HepG2 (cell line): Measurements from ENCODE around the gene ADAMTS15. TPM values are rescaled to one million over a fixed set of nuclear protein-coding genes. Genes with fewer than 3 reads are reported as not detected.

Experiments used
- ATAC-seq: fragments of 200-7000 bp; cut with Tn5 transposase; 3 replicates; pipeline ENCODE4 v1.9.1; 2020; ENCODE audit warnings: mild to moderate bottlenecking, moderate library complexity
- BruUV-seq: library from RNA; stranded (reverse); fragments of 400-500 nt; replicated peaks from 2 replicates; lab custom pipeline; 2021; lab: Mats Ljungman, UMichigan
- CTCF ChIA-PET: fragments of 300-600 bp; formaldehyde crosslinking; extraction: SDS; loops from one replicate; lab custom pipeline; 2021; ENCODE audit warnings: low total read pairs, inconsistent platforms, low intra/inter-chr PET ratio; lab: Yijun Ruan, JAX
- POLR2A ChIA-PET: fragments of 350-600 bp; sonication (Branson Sonifier 250); formaldehyde crosslinking; loops from one replicate; lab custom pipeline; 2020; ENCODE audit warnings: antibody characterized with exemption, inconsistent platforms; lab: Yijun Ruan, JAX
- DNase-seq: peaks from one replicate; pipeline ENCODE4 v3.0.0-alpha.2; 2015; ENCODE audit warnings: low spot score
- FAIRE-seq: peaks from 3 replicates; lab custom pipeline; 2011; peaks lifted over from hg19 to GRCh38; lab: Jason Lieb, UNC
- H2AFZ ChIP-seq: one replicate; pipeline ENCODE4 v1.6.1; 2011; ENCODE audit warnings: low read length, inconsistent platforms
- H3K27ac ChIP-seq: fragments of 300-600 bp; 3 replicates; pipeline ENCODE4 v1.8.0; 2011; ENCODE audit warnings: mixed run types, mild to moderate bottlenecking, mixed read lengths, low read length, inconsistent platforms; ENCODE audit not compliant: insufficient read depth; ENCODE audit errors: extremely low read length
- H3K27me3 ChIP-seq, 2 experiments: fragments of 200-600 bp in 1 of 2; 2 replicates in 1 of 2; 3 replicates in 1 of 2; pipeline versions ENCODE4 v1.6.0 to v1.8.0; 2011; ENCODE audit warnings: low read length in 2 of 2, mild to moderate bottlenecking in 2 of 2, moderate library complexity in 2 of 2, inconsistent platforms in 1 of 2; ENCODE audit not compliant: insufficient read depth in 2 of 2, control insufficient read depth in 1 of 2
- H3K36me3 ChIP-seq, 2 experiments: fragments of 200-600 bp in 1 of 2; replicated peaks in 1 of 2; 2 replicates in 1 of 2; 3 replicates in 1 of 2; pipeline versions ENCODE4 v1.5.1 to v1.8.0; 2011; ENCODE audit warnings: low read length in 2 of 2, inconsistent platforms in 1 of 2; ENCODE audit not compliant: insufficient read depth in 2 of 2, control insufficient read depth in 1 of 2
- H3K4me1 ChIP-seq: 2 replicates; pipeline ENCODE4 v1.5.1; 2012; ENCODE audit warnings: low read length, inconsistent platforms; ENCODE audit not compliant: insufficient read depth
- H3K4me2 ChIP-seq: 2 replicates; pipeline ENCODE4 v1.6.0; 2011; ENCODE audit warnings: low read depth, low read length, inconsistent platforms
- H3K4me3 ChIP-seq, 3 experiments: fragments of 200-600 bp in 1 of 3; sonication (generic), shearing (Covaris generic) in 1 of 3; replicated peaks in 1 of 3; 2 replicates each; pipeline ENCODE4 v1.5.1; 2011 to 2016; ENCODE audit warnings: low read length in 3 of 3, inconsistent platforms in 2 of 3, low read depth in 2 of 3, mild to moderate bottlenecking in 2 of 3, control low read depth in 1 of 3, mixed read lengths in 1 of 3; ENCODE audit not compliant: insufficient read depth in 1 of 3
- H3K79me2 ChIP-seq: one replicate; pipeline ENCODE4 v1.6.1; 2011; ENCODE audit warnings: low read length, inconsistent platforms; ENCODE audit not compliant: insufficient read depth
- H3K9ac ChIP-seq: 2 replicates; pipeline ENCODE4 v1.6.0; 2011; ENCODE audit warnings: mild to moderate bottlenecking, low read depth, low read length, inconsistent platforms; ENCODE audit not compliant: insufficient read depth
- H3K9me3 ChIP-seq: 2 replicates; pipeline ENCODE4 v1.5.1; 2012; ENCODE audit warnings: mild to moderate bottlenecking, low read length
- H4K20me1 ChIP-seq: 2 replicates; pipeline ENCODE4 v1.6.0; 2011; ENCODE audit warnings: inconsistent platforms, mild to moderate bottlenecking, low read length, moderate library complexity; ENCODE audit not compliant: insufficient read depth
- ATF4 ChIP-seq, 2 experiments: fragments of 450-650 bp in 1 of 2; sonication (generic) in 1 of 2; formaldehyde crosslinking; IDR thresholded peaks; 2 replicates each; pipeline versions ENCODE4 v1.5.0 to v1.8.0; 2020 to 2022; ENCODE audit warnings: mild to moderate bottlenecking in 1 of 2, missing genetic modification reagents in 1 of 2
- ERF ChIP-seq: IDR thresholded peaks from 2 replicates; pipeline ENCODE4 v1.6.1; 2018; ENCODE audit warnings: missing biosample characterization, missing genetic modification reagents
- MBD4 ChIP-seq: IDR thresholded peaks from 2 replicates; pipeline ENCODE4 v1.6.1; 2012; ENCODE audit warnings: low read length, inconsistent platforms, borderline replicate concordance
- POGZ ChIP-seq: sonication (generic); formaldehyde crosslinking; IDR thresholded peaks from 2 replicates; pipeline ENCODE4 v1.4.0; 2020; ENCODE audit warnings: mild to moderate bottlenecking, missing genetic modification reagents
- RAD51 ChIP-seq: fragments of 450-650 bp; IDR thresholded peaks from 2 replicates; pipeline ENCODE4 v1.6.1; 2016; ENCODE audit warnings: borderline replicate concordance
- SUZ12 ChIP-seq: fragments of 150-350 bp; IDR thresholded peaks from 2 replicates; pipeline ENCODE4 v1.6.1; 2014; ENCODE audit warnings: low read depth, low read length
- THRA ChIP-seq: sonication (generic); formaldehyde crosslinking; IDR thresholded peaks from 2 replicates; pipeline ENCODE4 v1.4.0; 2020; ENCODE audit warnings: missing genetic modification reagents, borderline replicate concordance
- ZGPAT ChIP-seq: IDR thresholded peaks from 2 replicates; pipeline ENCODE4 v1.6.1; 2016; ENCODE audit warnings: mild to moderate bottlenecking
- ZNF329 ChIP-seq: sonication (generic); formaldehyde crosslinking; IDR thresholded peaks from 2 replicates; pipeline ENCODE4 v1.9.0; 2021; ENCODE audit warnings: low read depth, mild to moderate bottlenecking, missing genetic modification reagents
- ZNF564 ChIP-seq: sonication (generic); formaldehyde crosslinking; IDR thresholded peaks from 2 replicates; pipeline ENCODE4 v1.8.1; 2023; ENCODE audit warnings: mild to moderate bottlenecking, missing genetic modification reagents
- ZNF772 ChIP-seq: sonication (generic); formaldehyde crosslinking; IDR thresholded peaks from 2 replicates; pipeline ENCODE4 v1.5.0; 2020; ENCODE audit warnings: mild to moderate bottlenecking, missing genetic modification reagents
- WGBS: methylation state at CpG from one replicate; pipeline ENCODE4 v1.1.6; 2017; ENCODE audit warnings: low lambda C conversion rate; 5-methylcytosine and 5-hydroxymethylcytosine counted together
- in situ Hi-C: cut with HindIII; loops from 2 replicates; pipeline ENCODE4 v1.10.0; 2017; ENCODE audit warnings: low pct_unique_long_range_greater_than_20kb; ENCODE audit not compliant: extremely low pct_ligation_motif_present
- intact Hi-C: fragments of 100-400 bp; cut with micrococcal nuclease; formaldehyde crosslinking; loops from one replicate; pipeline ENCODE4 v1.10.0; 2022; ENCODE audit not compliant: unreplicated experiment
- polyA plus RNA-seq, 8 experiments: library from polyadenylated mRNA; depleted of rRNA in 3 of 8; stranded (reverse) in 7 of 8; unstranded in 1 of 8; fragments of >200 nt; fragmentation: Illumina TruSeq in 4 of 8; extraction: Trizol in 4 of 8; gene quantifications; 2 replicates each; pipeline versions ENCODE4 v1.2.1 to v1.2.3, GENCODE V29; 2011 to 2016; ENCODE audit warnings: low read depth in 4 of 8, missing spikeins in 1 of 8, mixed read lengths in 1 of 8; ENCODE audit not compliant: insufficient read depth in 1 of 8
- total RNA-seq, 5 experiments: library from RNA; depleted of rRNA; stranded (reverse); fragments of >200 nt; fragmentation: Illumina TruSeq; extraction: Trizol; gene quantifications; 2 replicates each; pipeline ENCODE4 v1.2.3, GENCODE V29; 2016; ENCODE audit warnings: low read depth in 1 of 5
- TF ChIP-seq, protein P1 (sequence below): sonication (generic); formaldehyde crosslinking; conservative IDR thresholded peaks from 2 replicates; pipeline ENCODE4 v1.4.0; 2020; ENCODE audit warnings: missing genetic modification reagents
- TF ChIP-seq, protein P2 (sequence below): sonication (generic); formaldehyde crosslinking; IDR thresholded peaks from 2 replicates; pipeline ENCODE4 v1.4.0; 2020; ENCODE audit warnings: mild to moderate bottlenecking, low read depth, missing genetic modification reagents
- TF ChIP-seq, protein P3 (sequence below): sonication (generic); formaldehyde crosslinking; IDR thresholded peaks from 2 replicates; pipeline ENCODE4 v1.4.0; 2020; ENCODE audit warnings: missing genetic modification reagents

Gene ADAMTS15
- total and polyA plus RNA-seq, 2 of the 13 experiments (the other 11 are each of a cell fraction or from before 2014, with no cell fraction given): 0.01 to 0.02 TPM

- H3K27ac ChIP-seq: no peak overlapping the region
- WGBS: 56% methylated on average over 21 of the region's 22 CpGs
- ChIA-PET POLR2A (no interaction called here), CTCF (no interaction called here)
- no peak overlapping the region for H3K4me3 ChIP-seq
- H3K4me2 ChIP-seq: no peak overlapping the region
- no peaks in the 10 kb centered on the region for H4K20me1 ChIP-seq
- ATAC-seq (no peak), FAIRE-seq (no peak), DNase-seq (no peak)
- H3K27me3 ChIP-seq: peaks cover 15 to 94% of the 10 kb centered on the region in 2 experiments; a peak in 4 of 5 replicates
- H3K79me2 ChIP-seq: no peaks in the 10 kb centered on the region
- no peaks in the 10 kb centered on the region for H3K36me3 ChIP-seq
- intact Hi-C loops: no loop called here
- TF ChIP-seq ATF4 (CRISPR knock-in tag; IDR thresholded peaks at IDR 0.05): no peak
- no peak for TF ChIP-seq ERF (CRISPR knock-in tag)
- TF ChIP-seq ZNF772: no peak
- no peak for TF ChIP-seq ZNF564 (CRISPR knock-in tag)
- TF ChIP-seq ZGPAT (CRISPR knock-in tag): no peak
- no peak for TF ChIP-seq RAD51
- no peak for TF ChIP-seq THRA
- no peak for TF ChIP-seq POGZ (CRISPR knock-in tag)
- TF ChIP-seq, protein P1, sequence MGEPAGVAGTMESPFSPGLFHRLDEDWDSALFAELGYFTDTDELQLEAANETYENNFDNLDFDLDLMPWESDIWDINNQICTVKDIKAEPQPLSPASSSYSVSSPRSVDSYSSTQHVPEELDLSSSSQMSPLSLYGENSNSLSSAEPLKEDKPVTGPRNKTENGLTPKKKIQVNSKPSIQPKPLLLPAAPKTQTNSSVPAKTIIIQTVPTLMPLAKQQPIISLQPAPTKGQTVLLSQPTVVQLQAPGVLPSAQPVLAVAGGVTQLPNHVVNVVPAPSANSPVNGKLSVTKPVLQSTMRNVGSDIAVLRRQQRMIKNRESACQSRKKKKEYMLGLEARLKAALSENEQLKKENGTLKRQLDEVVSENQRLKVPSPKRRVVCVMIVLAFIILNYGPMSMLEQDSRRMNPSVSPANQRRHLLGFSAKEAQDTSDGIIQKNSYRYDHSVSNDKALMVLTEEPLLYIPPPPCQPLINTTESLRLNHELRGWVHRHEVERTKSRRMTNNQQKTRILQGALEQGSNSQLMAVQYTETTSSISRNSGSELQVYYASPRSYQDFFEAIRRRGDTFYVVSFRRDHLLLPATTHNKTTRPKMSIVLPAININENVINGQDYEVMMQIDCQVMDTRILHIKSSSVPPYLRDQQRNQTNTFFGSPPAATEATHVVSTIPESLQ (CRISPR knock-in tag): no peak
- no peak for TF ChIP-seq SUZ12
- TF ChIP-seq, protein P2, sequence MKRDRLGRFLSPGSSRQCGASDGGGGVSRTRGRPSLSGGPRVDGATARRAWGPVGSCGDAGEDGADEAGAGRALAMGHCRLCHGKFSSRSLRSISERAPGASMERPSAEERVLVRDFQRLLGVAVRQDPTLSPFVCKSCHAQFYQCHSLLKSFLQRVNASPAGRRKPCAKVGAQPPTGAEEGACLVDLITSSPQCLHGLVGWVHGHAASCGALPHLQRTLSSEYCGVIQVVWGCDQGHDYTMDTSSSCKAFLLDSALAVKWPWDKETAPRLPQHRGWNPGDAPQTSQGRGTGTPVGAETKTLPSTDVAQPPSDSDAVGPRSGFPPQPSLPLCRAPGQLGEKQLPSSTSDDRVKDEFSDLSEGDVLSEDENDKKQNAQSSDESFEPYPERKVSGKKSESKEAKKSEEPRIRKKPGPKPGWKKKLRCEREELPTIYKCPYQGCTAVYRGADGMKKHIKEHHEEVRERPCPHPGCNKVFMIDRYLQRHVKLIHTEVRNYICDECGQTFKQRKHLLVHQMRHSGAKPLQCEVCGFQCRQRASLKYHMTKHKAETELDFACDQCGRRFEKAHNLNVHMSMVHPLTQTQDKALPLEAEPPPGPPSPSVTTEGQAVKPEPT (CRISPR knock-in tag): no peak
- no peak for TF ChIP-seq ZNF329 (CRISPR knock-in tag)
- TF ChIP-seq, protein P3, sequence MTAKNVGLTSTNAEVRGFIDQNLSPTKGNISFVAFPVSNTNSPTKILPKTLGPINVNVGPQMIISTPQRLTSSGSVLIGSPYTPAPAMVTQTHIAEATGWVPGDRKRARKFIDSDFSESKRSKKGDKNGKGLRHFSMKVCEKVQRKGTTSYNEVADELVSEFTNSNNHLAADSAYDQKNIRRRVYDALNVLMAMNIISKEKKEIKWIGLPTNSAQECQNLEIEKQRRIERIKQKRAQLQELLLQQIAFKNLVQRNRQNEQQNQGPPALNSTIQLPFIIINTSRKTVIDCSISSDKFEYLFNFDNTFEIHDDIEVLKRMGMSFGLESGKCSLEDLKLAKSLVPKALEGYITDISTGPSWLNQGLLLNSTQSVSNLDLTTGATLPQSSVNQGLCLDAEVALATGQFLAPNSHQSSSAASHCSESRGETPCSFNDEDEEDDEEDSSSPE (CRISPR knock-in tag): no peak
- no peak for TF ChIP-seq MBD4
- H3K9ac ChIP-seq: no peak overlapping the region
- in situ Hi-C loops: loop anchor here (5.0 kb wide), 1 partner anchor 210 kb away; no protein-coding TSS in a partner anchor
- H3K4me1 ChIP-seq: no peaks in the 10 kb centered on the region
- BruUV-seq: no TSS peak
- no peaks in the 10 kb centered on the region for H3K9me3 ChIP-seq
- H2AFZ ChIP-seq: no peak overlapping the region
These were observed 26.0 kb upstream of the ADAMTS15 start for GRCh38 chr11:130422251-130422995.
